Activated B cell treated with CpG ODN at 0.5 μM for 24 hours (primary cell): Measurements from ENCODE around the gene PLTP. TPM values are rescaled to one million over a fixed set of nuclear protein-coding genes. Genes with fewer than 3 reads are reported as not detected.

Source experiments
- ATAC-seq: fragments of 200-7000 bp; cut with Tn5 transposase; one replicate; pipeline ENCODE4 v1.10.0; 2021; ENCODE audit warnings: low read depth, mild to moderate bottlenecking, moderate library complexity
- CTCF ChIA-PET: fragments of 350-600 bp; sonication (Branson Sonifier 250); formaldehyde crosslinking; loops from one replicate; lab custom pipeline; 2021; ENCODE audit warnings: antibody characterized with exemption; lab: Charles Lee
- POLR2A ChIA-PET: fragments of 350-600 bp; sonication (Branson Sonifier 250); formaldehyde crosslinking; loops from one replicate; lab custom pipeline; 2021; ENCODE audit warnings: antibody characterized with exemption; lab: Charles Lee
- DNase-seq: peaks from one replicate; pipeline ENCODE4 v3.0.0; 2022
- H3K27ac Mint-ChIP-seq: one replicate; pipeline ENCODE4 v1.8.0; 2020; ENCODE audit warnings: mixed read lengths
- H3K27me3 Mint-ChIP-seq: one replicate; pipeline ENCODE4 v1.8.0; 2021; ENCODE audit warnings: mixed read lengths
- H3K36me3 Mint-ChIP-seq: one replicate; pipeline ENCODE4 v1.8.0; 2021; ENCODE audit warnings: low read depth, mixed read lengths
- H3K4me1 Mint-ChIP-seq: one replicate; pipeline ENCODE4 v1.8.0; 2021; ENCODE audit warnings: mixed read lengths
- H3K4me3 Mint-ChIP-seq: one replicate; pipeline ENCODE4 v1.8.0; 2020; ENCODE audit warnings: mild to moderate bottlenecking, mixed read lengths
- H3K9me3 Mint-ChIP-seq: one replicate; pipeline ENCODE4 v1.8.0; 2020; ENCODE audit warnings: mixed read lengths
- CTCF ChIP-seq: fragments of 200-600 bp; IDR thresholded peaks from one replicate; pipeline ENCODE4 v1.8.0; 2022; ENCODE audit warnings: antibody characterized with exemption, mild to moderate bottlenecking
- intact Hi-C: fragments of 100-400 bp; cut with micrococcal nuclease; formaldehyde crosslinking; loops from one replicate; pipeline ENCODE4 v1.15.1; 2024
- total RNA-seq: library from RNA; stranded (reverse); gene quantifications from 2 replicates; pipeline ENCODE4 v1.2.3, GENCODE V29; 2022

The PLTP gene
- total RNA-seq, 1 donor from 2014 or later = 2.3 TPM

GRCh38 chr20:45944151-45944964 lies 32.4 kb upstream of the PLTP start:
- ATAC-seq (no peak), DNase-seq (no peak)
- no peak for TF ChIP-seq CTCF
- intact Hi-C loops = no loop called here
- POLR2A ChIA-PET = no interaction called here
- Mint-ChIP-seq H3K4me3 (no peak overlapping the region), H3K4me1 (peaks cover 4% of the 10 kb centered on the region), H3K27ac (no peak overlapping the region), H3K9me3 (no peaks in the 10 kb centered on the region), H3K36me3 (peaks cover 81% of the 10 kb centered on the region), H3K27me3 (no peaks in the 10 kb centered on the region)
- CTCF ChIA-PET = interaction anchor here (0.7 to 1.0 kb wide), 2 partner anchors 8 to 25 kb away, joined by 3 read pairs; no protein-coding TSS in a partner anchor

- DNase-seq = no peak
- no peaks in the 10 kb centered on the region for H3K27me3 Mint-ChIP-seq
- no peak overlapping the region for H3K27ac Mint-ChIP-seq
- CTCF ChIA-PET = no interaction called here
- H3K9me3 Mint-ChIP-seq = no peaks in the 10 kb centered on the region
- peaks cover 4% of the 10 kb centered on the region for H3K4me1 Mint-ChIP-seq
- peaks cover 81% of the 10 kb centered on the region for H3K36me3 Mint-ChIP-seq
- no peak overlapping the region for H3K4me3 Mint-ChIP-seq
- intact Hi-C loops = no loop called here
- POLR2A ChIA-PET = no interaction called here
- ATAC-seq = no peak
- no peak for TF ChIP-seq CTCF
These were observed 31.7 kb upstream of the PLTP start for GRCh38 chr20:45943613-45944012.

GRCh38 chr20:45940469-45940868 lies 28.5 kb upstream of the PLTP start:
- Mint-ChIP-seq H3K9me3 (no peaks in the 10 kb centered on the region), H3K36me3 (peaks cover 71% of the 10 kb centered on the region), H3K4me3 (no peak overlapping the region), H3K4me1 (peaks cover 19% of the 10 kb centered on the region), H3K27ac (no peak overlapping the region), H3K27me3 (no peaks in the 10 kb centered on the region)
- TF ChIP-seq CTCF = no peak
- DNase-seq (no peak), ATAC-seq (no peak)
- ChIA-PET CTCF (no interaction called here), POLR2A (interaction anchor here (0.5 to 0.6 kb wide), 2 partner anchors 30 to 68 kb away, joined by 4 to 6 read pairs; no protein-coding TSS in a partner anchor)
- intact Hi-C loops = no loop called here

- Mint-ChIP-seq H3K27ac (no peak overlapping the region), H3K4me1 (peaks cover 22% of the 10 kb centered on the region), H3K9me3 (no peaks in the 10 kb centered on the region), H3K36me3 (peaks cover 70% of the 10 kb centered on the region), H3K4me3 (no peak overlapping the region), H3K27me3 (no peaks in the 10 kb centered on the region)
- no peak for TF ChIP-seq CTCF
- DNase-seq (no peak), ATAC-seq (no peak)
- POLR2A ChIA-PET = interaction anchor here (0.6 kb wide), 1 partner anchor 29 kb away, joined by 4 read pairs; no protein-coding TSS in a partner anchor
- intact Hi-C loops = no loop called here
- CTCF ChIA-PET = no interaction called here
These were observed 28.1 kb upstream of the PLTP start for GRCh38 chr20:45940053-45940452.

GRCh38 chr20:45938727-45939438 lies 26.9 kb upstream of the PLTP start:
- intact Hi-C loops = no loop called here

More at GRCh38 chr20:45938727-45939438, 26.9 kb upstream of the PLTP start:
- CTCF ChIA-PET = interaction anchor here (0.6 to 1.5 kb wide), 2 partner anchors 21 to 31 kb away, joined by 3 to 6 read pairs; no protein-coding TSS in a partner anchor
- Mint-ChIP-seq H3K27me3 (no peaks in the 10 kb centered on the region), H3K36me3 (peaks cover 63% of the 10 kb centered on the region), H3K4me3 (no peak overlapping the region), H3K4me1 (peaks cover 22% of the 10 kb centered on the region), H3K27ac (peak overlapping the region; percentile 22), H3K9me3 (no peaks in the 10 kb centered on the region)
- POLR2A ChIA-PET = interaction anchor here (0.5 to 6.4 kb wide), 2 partner anchors 32 to 55 kb away, joined by 4 to 110 read pairs; partner anchors contain the start of gene ZNF335
- DNase-seq (no peak), ATAC-seq (no peak)
- no peak for TF ChIP-seq CTCF
